ENCODE data around the gene STK39. TPM values are rescaled to one million over a fixed set of nuclear protein-coding genes. Genes with fewer than 3 reads are reported as not detected.

Gene STK39
- total and polyA plus RNA-seq, 9 of the 15 experiments (the other 6 are each of a cell fraction or from before 2014, with no cell fraction given): 0.19 to 0.76 (median 0.51) TPM

DNA sequence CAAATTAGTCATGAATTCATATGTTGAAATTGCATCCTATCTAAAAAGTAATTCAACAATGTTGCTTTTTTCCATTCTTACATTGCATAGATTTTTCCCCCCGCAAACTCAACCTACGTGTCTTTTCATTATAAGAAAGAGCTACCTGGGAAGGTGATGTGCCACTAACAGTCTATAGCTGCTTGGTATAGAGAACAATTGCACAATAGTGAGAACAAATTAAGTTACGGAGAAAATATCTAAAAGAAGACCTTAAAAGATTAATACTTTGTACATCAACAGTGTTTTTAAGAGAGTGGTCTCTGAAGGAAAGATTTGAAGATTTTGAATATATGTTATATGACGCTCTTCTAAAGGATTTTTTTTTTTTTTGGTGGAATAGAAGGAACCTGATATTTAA lies 111.8 kb downstream of the STK39 start:
- H3K9me3 ChIP-seq (replicated peaks; ENCODE audit: control insufficient read depth, insufficient read depth, low read depth, low read length): no peaks in the 10 kb centered on the region
- in situ Hi-C loops (cut with MboI): no loop called here
- H3K4me3 ChIP-seq: no peak overlapping the region
- no peak for ATAC-seq
- no TSS peak for BruUV-seq (replicated peaks)
- intact Hi-C loops (cut with micrococcal nuclease): loop anchor here (5.0 kb wide), 1 partner anchor 202 kb away; no protein-coding TSS in a partner anchor
- no peak overlapping the region for H3K9ac ChIP-seq (ENCODE audit: insufficient read depth in 1 of 2, low read depth in 2 of 2, low read length in 2 of 2)
- WGBS (ENCODE audit: insufficient coverage, low coverage, missing lambda C conversion rate): 6% methylated on average over 4 of the region's 4 CpGs
- POLR2A ChIA-PET: interaction anchor here (0.7 kb wide), 1 partner anchor 40 kb away, joined by 3 read pairs; no protein-coding TSS in a partner anchor
- no peaks in the 10 kb centered on the region for H3K36me3 ChIP-seq (ENCODE audit: control insufficient read depth, insufficient read depth, low read length)
- peaks cover 0 to 6% of the 10 kb centered on the region in 2 experiments; a peak in 2 of 5 replicates for H3K27me3 ChIP-seq (ENCODE audit: control insufficient read depth in 2 of 2, insufficient read depth in 2 of 2, low read length in 2 of 2)
- no peak for FAIRE-seq
- CTCF ChIA-PET (ENCODE audit: low intra/inter-chr PET ratio): interaction anchor here (0.7 to 1.1 kb wide), 3 partner anchors 16 to 214 kb away, joined by 3 to 4 read pairs (median 3); no protein-coding TSS in a partner anchor
- TF ChIP-seq SRSF1 (IDR thresholded peaks at IDR 0.05; ENCODE audit: low read depth, low read length) (no peak), ZKSCAN3 (CRISPR knock-in tag; IDR thresholded peaks at IDR 0.05) (0 out of 2 replicates have a peak, but pooled peaks have one; percentile 18), CEBPB (tag; IDR thresholded peaks at IDR 0.05) (peak; percentile 44; the same call in 1 of the 2 replicates), KLF1 (tag; IDR thresholded peaks at IDR 0.05) (no peak), PML (IDR thresholded peaks at IDR 0.05; ENCODE audit: low read length) (no peak), CEBPG (CRISPR knock-in tag; IDR thresholded peaks at IDR 0.05) (no peak), CEBPG (tag; conservative IDR thresholded peaks at IDR 0.05 in 1 of 2, IDR thresholded peaks at IDR 0.05 in 1 of 2) (peak in 1 of 2 experiments; percentile 70; a peak in 2 of 4 replicates)
- H2AFZ ChIP-seq (ENCODE audit: low read depth, low read length): no peak overlapping the region
- H4K20me1 ChIP-seq (replicated peaks; ENCODE audit: control insufficient read depth, insufficient read depth, low read length): no peaks in the 10 kb centered on the region
- no peaks in the 10 kb centered on the region for H3K4me1 ChIP-seq (replicated peaks in 1 of 2; ENCODE audit: control insufficient read depth in 2 of 2, insufficient read depth in 2 of 2, low read length in 2 of 2)
- no peak overlapping the region for H3K27ac ChIP-seq (ENCODE audit: extremely low read depth, low read depth, low read length)
- DNase-seq (ENCODE audit: extremely low read depth in 1 of 4, low spot score in 3 of 4): no peak
- H3K4me2 ChIP-seq (ENCODE audit: insufficient read depth, low read length): no peak overlapping the region
- H3K9me1 ChIP-seq (ENCODE audit: control insufficient read depth, insufficient read depth, low read length): no peaks in the 10 kb centered on the region
- H3K79me2 ChIP-seq (ENCODE audit: control insufficient read depth, insufficient read depth, low read length): no peaks in the 10 kb centered on the region

Data from K562 (cell line).